Hematopoietic multipotent progenitor cell (in vitro differentiated cells): ENCODE results near the gene TUBGCP6. TPM values are rescaled to one million over a fixed set of nuclear protein-coding genes. Genes with fewer than 3 reads are reported as not detected.

Source experiments
- DNase-seq, 3 donors: peaks; one replicate each; pipeline ENCODE4 v3.0.0-alpha.2; 2011 to 2015; ENCODE audit warnings: low read depth in 2 of 3, low spot score in 2 of 3
- total RNA-seq: library from RNA; depleted of rRNA; stranded (reverse); fragments of >200 nt; gene quantifications from one replicate; pipeline ENCODE4 v1.2.3, GENCODE V29; 2012

Gene TUBGCP6
- total RNA-seq, 1 donor, result 76.7 TPM

- no peak for DNase-seq
Observed at GRCh38 chr22:50184004-50184901, 60.6 kb downstream of the TUBGCP6 start.

GRCh38 chr22:50183141-50183971, 61.5 kb downstream of the TUBGCP6 start:
- DNase-seq, result no peak

- no peak for DNase-seq
Observed at GRCh38 chr22:50182176-50183081, 62.4 kb downstream of the TUBGCP6 start.

GRCh38 chr22:50180727-50181521, 63.9 kb downstream of the TUBGCP6 start:
- DNase-seq, result no peak

- DNase-seq, result no peak
Observed at GRCh38 chr22:50179937-50180726, 64.7 kb downstream of the TUBGCP6 start.

GRCh38 chr22:50178871-50179869, 65.7 kb downstream of the TUBGCP6 start:
- no peak for DNase-seq

GRCh38 chr22:50178471-50178864, 66.4 kb downstream of the TUBGCP6 start:
- DNase-seq, result no peak

GRCh38 chr22:50177537-50178470, 67.0 kb downstream of the TUBGCP6 start:
- no peak for DNase-seq

- no peak for DNase-seq
Observed at GRCh38 chr22:50176850-50177536, 67.8 kb downstream of the TUBGCP6 start.

- no peak for DNase-seq
Observed at GRCh38 chr22:50175921-50176849, 68.6 kb downstream of the TUBGCP6 start.

- no peak for DNase-seq
Observed at GRCh38 chr22:50175191-50175461, 69.7 kb downstream of the TUBGCP6 start.

GRCh38 chr22:50174382-50175190, 70.2 kb downstream of the TUBGCP6 start:
- no peak for DNase-seq

- DNase-seq, result no peak
Observed at GRCh38 chr22:50173983-50174355, 70.9 kb downstream of the TUBGCP6 start.

- peak in 1 of 3 donors; percentile 42 for DNase-seq
Observed at GRCh38 chr22:50173311-50173982, 71.4 kb downstream of the TUBGCP6 start.
